HG03521 (cell line): ENCODE data around the gene APAF1.
"Not testable (repeated sequence)": the region's sequence is repeated elsewhere in the genome, so short reads cannot be mapped to it uniquely, and the experiment has no call there.

Experiments used
- ATAC-seq: cut with Tn5 transposase; IDR thresholded peaks from one replicate; pipeline ENCODE4 v1.9.1; 2021; ENCODE audit warnings: mild to moderate bottlenecking, moderate library complexity; ENCODE audit not compliant: unreplicated experiment

Gene APAF1, protein sequence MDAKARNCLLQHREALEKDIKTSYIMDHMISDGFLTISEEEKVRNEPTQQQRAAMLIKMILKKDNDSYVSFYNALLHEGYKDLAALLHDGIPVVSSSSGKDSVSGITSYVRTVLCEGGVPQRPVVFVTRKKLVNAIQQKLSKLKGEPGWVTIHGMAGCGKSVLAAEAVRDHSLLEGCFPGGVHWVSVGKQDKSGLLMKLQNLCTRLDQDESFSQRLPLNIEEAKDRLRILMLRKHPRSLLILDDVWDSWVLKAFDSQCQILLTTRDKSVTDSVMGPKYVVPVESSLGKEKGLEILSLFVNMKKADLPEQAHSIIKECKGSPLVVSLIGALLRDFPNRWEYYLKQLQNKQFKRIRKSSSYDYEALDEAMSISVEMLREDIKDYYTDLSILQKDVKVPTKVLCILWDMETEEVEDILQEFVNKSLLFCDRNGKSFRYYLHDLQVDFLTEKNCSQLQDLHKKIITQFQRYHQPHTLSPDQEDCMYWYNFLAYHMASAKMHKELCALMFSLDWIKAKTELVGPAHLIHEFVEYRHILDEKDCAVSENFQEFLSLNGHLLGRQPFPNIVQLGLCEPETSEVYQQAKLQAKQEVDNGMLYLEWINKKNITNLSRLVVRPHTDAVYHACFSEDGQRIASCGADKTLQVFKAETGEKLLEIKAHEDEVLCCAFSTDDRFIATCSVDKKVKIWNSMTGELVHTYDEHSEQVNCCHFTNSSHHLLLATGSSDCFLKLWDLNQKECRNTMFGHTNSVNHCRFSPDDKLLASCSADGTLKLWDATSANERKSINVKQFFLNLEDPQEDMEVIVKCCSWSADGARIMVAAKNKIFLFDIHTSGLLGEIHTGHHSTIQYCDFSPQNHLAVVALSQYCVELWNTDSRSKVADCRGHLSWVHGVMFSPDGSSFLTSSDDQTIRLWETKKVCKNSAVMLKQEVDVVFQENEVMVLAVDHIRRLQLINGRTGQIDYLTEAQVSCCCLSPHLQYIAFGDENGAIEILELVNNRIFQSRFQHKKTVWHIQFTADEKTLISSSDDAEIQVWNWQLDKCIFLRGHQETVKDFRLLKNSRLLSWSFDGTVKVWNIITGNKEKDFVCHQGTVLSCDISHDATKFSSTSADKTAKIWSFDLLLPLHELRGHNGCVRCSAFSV (N-terminal part only)

GRCh38 chr12:98644712-98645571 lies at the start of gene APAF1, which contains the start of gene IKBIP:
Gene APAF1, plus strand, starts transcription at chr12:98645290. Its CDS starts 3,070 bp downstream, at chr12:98648360.
Gene IKBIP, minus strand, starts transcription at chr12:98644788. Its CDS starts 87 bp downstream, at chr12:98644701.
- peak; percentile 87 for ATAC-seq

- ATAC-seq = not testable (repeated sequence)
Observed at GRCh38 chr12:98597313-98597712, 47.8 kb upstream of the APAF1 start.

DNA sequence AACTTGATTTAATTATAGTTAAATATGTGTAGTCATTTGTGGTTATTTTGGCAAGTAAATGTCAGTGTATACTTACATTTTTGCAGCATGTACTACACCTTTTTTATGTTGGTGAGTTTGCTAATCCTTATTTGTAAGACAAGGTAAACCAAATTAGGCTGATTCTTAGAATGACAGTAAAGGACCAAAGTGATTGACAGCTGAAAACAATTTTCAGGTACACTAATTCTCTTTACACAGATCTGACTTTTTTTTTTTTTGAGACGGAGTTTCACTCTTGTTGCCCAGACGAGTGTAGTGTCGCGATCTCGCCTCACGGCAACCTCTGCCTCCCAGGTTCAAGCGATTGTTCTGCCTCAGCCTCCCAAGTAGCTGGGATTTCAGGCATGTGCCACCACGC lies 43.2 kb upstream of the APAF1 start:
- no peak for ATAC-seq

DNA sequence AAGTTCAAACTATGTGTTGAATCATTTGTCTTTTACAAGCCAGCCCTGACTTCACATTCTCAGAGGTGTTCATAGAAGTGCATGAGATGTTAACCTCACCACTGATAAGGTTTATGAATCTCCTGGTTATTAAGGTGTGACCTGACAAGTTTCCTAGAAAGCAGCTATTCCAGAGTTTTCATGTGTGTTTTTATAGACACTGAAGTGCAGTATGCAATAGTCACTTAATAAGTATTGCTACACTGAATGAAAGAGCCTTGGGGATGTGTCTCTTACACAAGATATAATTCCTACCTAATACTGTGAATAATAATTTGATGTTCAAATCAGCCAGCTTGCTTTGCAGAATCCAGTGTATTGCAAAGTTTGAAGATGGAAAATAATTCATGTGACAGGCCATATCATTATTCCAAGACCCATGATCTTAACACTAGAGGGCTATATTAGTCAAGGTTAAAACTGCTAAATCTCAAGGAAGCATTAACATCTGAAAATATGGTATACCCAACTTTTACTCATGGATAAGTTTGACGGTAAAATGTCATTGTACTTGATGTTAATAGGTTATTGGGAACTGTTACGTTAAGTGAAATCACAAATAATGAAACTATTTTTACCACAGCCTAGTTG lies 38.6 kb upstream of the APAF1 start:
- no peak for ATAC-seq

GRCh38 chr12:98610596-98610995 lies 34.5 kb upstream of the APAF1 start:
- ATAC-seq = no peak

DNA sequence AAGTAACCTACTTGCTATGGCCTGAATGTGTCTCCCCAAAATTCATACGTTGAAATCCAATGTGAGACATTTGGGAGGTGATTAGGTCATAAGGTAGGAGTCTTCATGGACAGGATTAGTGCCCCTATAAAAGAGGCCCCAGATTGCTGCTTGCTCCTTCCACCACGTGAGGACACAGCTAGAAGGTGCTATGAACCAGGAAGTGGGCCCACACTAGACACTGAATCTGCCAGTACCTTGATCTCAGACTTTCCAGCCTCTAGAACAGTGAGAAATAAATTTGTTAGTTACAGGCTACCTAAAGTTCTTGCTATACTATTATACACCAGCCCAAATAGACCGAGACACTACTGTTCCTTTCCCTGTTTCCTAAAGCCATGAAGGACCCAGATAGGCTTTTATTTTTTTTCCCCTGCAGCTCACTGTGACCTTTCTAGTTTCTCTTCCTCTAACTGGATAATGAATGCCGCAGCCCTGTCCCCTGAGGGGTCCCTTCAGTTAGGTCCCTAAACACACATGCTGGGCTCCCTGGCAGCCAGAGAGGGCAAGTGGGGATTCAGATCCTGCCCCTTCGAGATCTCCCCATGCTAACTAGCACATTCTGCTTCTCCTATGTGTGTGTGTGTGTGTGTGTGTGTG lies 32.3 kb upstream of the APAF1 start:
- peak; percentile 78 for ATAC-seq

DNA sequence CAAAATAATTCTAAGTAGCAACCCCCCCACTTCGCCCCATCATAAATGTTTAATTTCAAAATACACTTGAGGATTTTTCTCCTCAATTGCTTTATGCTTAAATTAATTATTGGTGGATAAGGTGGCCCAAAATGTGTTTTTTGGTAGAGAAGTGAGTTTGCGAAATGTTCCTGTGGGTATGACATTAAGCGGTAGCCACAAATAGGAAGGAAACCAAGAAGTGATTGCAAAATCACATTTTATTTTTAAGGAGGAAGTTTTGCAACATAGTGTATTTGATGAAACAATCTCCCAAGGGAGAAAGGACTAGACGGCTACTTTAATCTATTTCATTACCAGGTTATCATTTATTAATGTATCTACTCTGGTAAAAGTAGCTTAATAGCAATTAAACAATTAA lies 26.1 kb upstream of the APAF1 start:
- no peak for ATAC-seq

GRCh38 chr12:98635657-98636323 lies 9.3 kb upstream of the APAF1 start:
- ATAC-seq = peak; percentile 79

DNA sequence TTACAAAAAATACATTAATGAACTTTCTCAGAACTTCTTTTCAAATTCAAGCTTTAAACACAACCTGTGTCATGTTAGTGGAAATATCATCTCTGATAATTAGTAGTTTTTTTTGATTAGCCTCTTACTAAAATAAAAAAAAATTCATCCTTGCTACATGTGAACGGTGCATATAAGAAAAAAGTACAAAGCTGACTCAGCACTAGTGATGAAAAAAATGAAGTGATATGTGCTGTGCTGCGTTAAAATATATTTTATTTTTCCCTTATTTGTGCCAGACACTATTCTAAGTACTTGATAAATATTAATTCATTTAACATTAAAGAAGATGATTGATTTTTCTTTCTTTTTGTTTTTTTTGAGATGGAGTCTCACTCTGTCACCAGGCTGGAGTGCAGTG lies 8.0 kb upstream of the APAF1 start:
- no peak for ATAC-seq

GRCh38 chr12:98638009-98638408 lies 7.1 kb upstream of the APAF1 start:
- no peak for ATAC-seq

- ATAC-seq = no peak
Observed at GRCh38 chr12:98639491-98639890, 5.6 kb upstream of the APAF1 start.

GRCh38 chr12:98642801-98643200 lies 2.3 kb upstream of the APAF1 start:
- not testable (repeated sequence) for ATAC-seq

GRCh38 chr12:98644433-98644711 lies 718 bp upstream of the APAF1 start:
- peak; percentile 11 for ATAC-seq

- peak; percentile 0 for ATAC-seq
Observed at GRCh38 chr12:98645572-98646067, 530 bp downstream of the APAF1 start.

- ATAC-seq = no peak
Observed at GRCh38 chr12:98646294-98647090, 1.4 kb downstream of the APAF1 start.

DNA sequence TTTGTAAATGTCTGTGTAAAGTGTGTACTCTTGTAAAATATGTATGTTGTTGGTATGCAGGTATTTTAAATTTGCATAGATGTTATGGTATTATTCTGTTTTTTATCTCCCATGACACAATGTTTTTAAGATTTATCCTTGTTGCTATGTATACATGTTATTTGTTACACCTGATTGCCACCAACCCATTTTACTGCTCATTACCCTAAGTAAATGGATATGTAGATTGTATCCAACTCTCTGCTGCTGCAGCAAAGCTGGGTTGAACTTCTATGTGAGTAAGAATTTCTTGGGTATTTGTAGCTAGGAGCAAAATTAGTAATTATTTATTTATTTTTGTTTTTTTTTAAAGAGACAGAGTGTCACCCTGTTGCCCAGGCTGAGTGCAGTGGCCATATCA lies 6.2 kb downstream of the APAF1 start:
- ATAC-seq = no peak

GRCh38 chr12:98653866-98654493 lies 8.9 kb downstream of the APAF1 start:
- ATAC-seq = no peak
